Measurements from ENCODE around the gene COA1.

- TF ChIP-seq POLR2AphosphoS5 (IDR thresholded peaks at IDR 0.05) (no peak), REST (IDR thresholded peaks at IDR 0.05; ENCODE audit: borderline replicate concordance) (no peak), CTCF (IDR thresholded peaks at IDR 0.05; ENCODE audit: poor library complexity, severe bottlenecking) (no peak), EP300 (conservative IDR thresholded peaks at IDR 0.05; ENCODE audit: poor library complexity, severe bottlenecking) (no peak), RAD21 (conservative IDR thresholded peaks at IDR 0.05) (no peak), EZH2 (IDR thresholded peaks at IDR 0.05; ENCODE audit: borderline replicate concordance, insufficient read depth, low read length, poor library complexity, severe bottlenecking) (no peak), SMC3 (conservative IDR thresholded peaks at IDR 0.05; ENCODE audit: poor library complexity) (no peak), MXI1 (conservative IDR thresholded peaks at IDR 0.05; ENCODE audit: poor library complexity, severe bottlenecking) (no peak), TAF1 (IDR thresholded peaks at IDR 0.05; ENCODE audit: low read depth) (no peak)
These were observed 39.6 kb upstream of the COA1 start for GRCh38 chr7:43768887-43769272.

Measured in neural cell (in vitro differentiated cells).